GM23338 (cell line): ENCODE data around the gene PAX6. TPM values are rescaled to one million over a fixed set of nuclear protein-coding genes. Genes with fewer than 3 reads are reported as not detected.
A peak's percentile ranks its signal among the peaks of the same experiment; 100 is the strongest.

ENCODE experiments used
- ATAC-seq: fragments of 200-7000 bp; cut with Tn5 transposase; 3 replicates; pipeline ENCODE4 v1.9.1; 2020
- DNase-seq: peaks from one replicate; pipeline ENCODE4 v3.0.0-alpha.2; 2015; ENCODE audit warnings: low spot score
- H2AFZ ChIP-seq: fragments of 200-600 bp; sonication (generic); 2 replicates; pipeline ENCODE4 v1.8.0; 2016; ENCODE audit warnings: antibody characterized with exemption, mild to moderate bottlenecking, moderate library complexity
- H3F3A ChIP-seq: fragments of 200-600 bp; sonication (generic); replicated peaks from 2 replicates; pipeline ENCODE4 v1.8.0; 2017; ENCODE audit warnings: antibody characterized with exemption, mixed run types, low read depth
- H3K27ac ChIP-seq: fragments of 200-600 bp; sonication (generic); 2 replicates; pipeline ENCODE4 v1.6.1; 2016; ENCODE audit warnings: low read depth
- H3K27me3 ChIP-seq: fragments of 200-600 bp; sonication (generic); 2 replicates; pipeline ENCODE4 v1.8.0; 2016; ENCODE audit warnings: mild to moderate bottlenecking, mixed run types, moderate library complexity; ENCODE audit not compliant: insufficient read depth
- H3K36me3 ChIP-seq: fragments of 200-600 bp; sonication (generic); 2 replicates; pipeline ENCODE4 v1.8.0; 2016; ENCODE audit warnings: mild to moderate bottlenecking; ENCODE audit not compliant: insufficient read depth
- H3K4me1 ChIP-seq: fragments of 200-600 bp; sonication (generic); 2 replicates; pipeline ENCODE4 v1.8.0; 2016; ENCODE audit warnings: mild to moderate bottlenecking, moderate library complexity; ENCODE audit not compliant: insufficient read depth
- H3K4me2 ChIP-seq: fragments of 200-600 bp; sonication (generic); 2 replicates; pipeline ENCODE4 v1.7.1; 2017; ENCODE audit warnings: mixed run types
- H3K4me3 ChIP-seq: fragments of 200-600 bp; sonication (generic); 2 replicates; pipeline ENCODE4 v1.6.1; 2016; ENCODE audit warnings: mixed run types
- H3K79me2 ChIP-seq: fragments of 200-600 bp; sonication (generic); replicated peaks from 2 replicates; pipeline ENCODE4 v1.8.0; 2017; ENCODE audit warnings: mild to moderate bottlenecking; ENCODE audit not compliant: insufficient read depth
- H3K9me2 ChIP-seq: fragments of 200-600 bp; sonication (generic); 2 replicates; pipeline ENCODE4 v1.8.0; 2017; ENCODE audit not compliant: insufficient read depth
- H4K20me1 ChIP-seq: fragments of 200-600 bp; sonication (generic); replicated peaks from 2 replicates; pipeline ENCODE4 v1.8.0; 2017; ENCODE audit warnings: mild to moderate bottlenecking; ENCODE audit not compliant: insufficient read depth
- H3K27ac Mint-ChIP-seq: 2 replicates; pipeline ENCODE4 v1.8.0; 2020; ENCODE audit warnings: inconsistent platforms, mild to moderate bottlenecking, moderate library complexity, mixed read lengths
- H3K27me3 Mint-ChIP-seq: 3 replicates; pipeline ENCODE4 v1.8.0; 2022; ENCODE audit warnings: low read depth, mild to moderate bottlenecking, moderate library complexity, mixed read lengths, inconsistent platforms; ENCODE audit not compliant: insufficient read depth, poor library complexity
- H3K36me3 Mint-ChIP-seq: 3 replicates; pipeline ENCODE4 v1.8.0; 2021; ENCODE audit warnings: low read depth, mild to moderate bottlenecking, inconsistent platforms, moderate library complexity, mixed read lengths
- H3K4me1 Mint-ChIP-seq: 3 replicates; pipeline ENCODE4 v1.8.0; 2020; ENCODE audit warnings: mild to moderate bottlenecking, inconsistent platforms, mixed read lengths
- H3K4me3 Mint-ChIP-seq: 3 replicates; pipeline ENCODE4 v1.8.0; 2021; ENCODE audit warnings: moderate library complexity, mild to moderate bottlenecking, inconsistent platforms, mixed read lengths
- H3K9me3 Mint-ChIP-seq: 3 replicates; pipeline ENCODE4 v1.8.0; 2020; ENCODE audit warnings: moderate library complexity, mild to moderate bottlenecking, inconsistent platforms, mixed read lengths
- CREB1 ChIP-seq: fragments of 250-450 bp; sonication (Bioruptor Pico); IDR thresholded peaks from 2 replicates; pipeline ENCODE4 v1.5.0; 2020; ENCODE audit warnings: low read depth, mild to moderate bottlenecking, moderate library complexity
- EZH2 ChIP-seq: fragments of 200-600 bp; sonication (generic); IDR thresholded peaks from one replicate; pipeline ENCODE4 v1.8.0; 2017; ENCODE audit warnings: antibody characterized with exemption, mild to moderate bottlenecking, low read depth; ENCODE audit not compliant: unreplicated experiment
- EZH2phosphoT487 ChIP-seq: fragments of 200-600 bp; sonication (generic); IDR thresholded peaks from one replicate; pipeline ENCODE4 v1.8.1; 2018; ENCODE audit warnings: antibody characterized with exemption; ENCODE audit not compliant: unreplicated experiment
- JUNB ChIP-seq: IDR thresholded peaks from one replicate; pipeline ENCODE4 v1.6.1; 2016; ENCODE audit warnings: antibody characterized with exemption; ENCODE audit not compliant: unreplicated experiment
- NANOG ChIP-seq: IDR thresholded peaks from 2 replicates; pipeline ENCODE4 v1.6.1; 2016; ENCODE audit warnings: antibody characterized with exemption, borderline replicate concordance
- POLR2AphosphoS5 ChIP-seq: IDR thresholded peaks from 2 replicates; pipeline ENCODE4 v1.6.1; 2016; ENCODE audit warnings: antibody characterized with exemption, low read depth
- STAT1 ChIP-seq: IDR thresholded peaks from one replicate; pipeline ENCODE4 v1.6.1; 2016; ENCODE audit warnings: antibody characterized with exemption; ENCODE audit not compliant: unreplicated experiment
- ZNF331 ChIP-seq: fragments of 250-450 bp; sonication (Bioruptor Pico); IDR thresholded peaks from 2 replicates; pipeline ENCODE4 v1.5.0; 2020; ENCODE audit warnings: low read depth, mild to moderate bottlenecking, moderate library complexity
- ZNF462 ChIP-seq: fragments of 250-450 bp; sonication (Bioruptor Pico); IDR thresholded peaks from 2 replicates; pipeline ENCODE4 v1.5.0; 2020; ENCODE audit warnings: mild to moderate bottlenecking, moderate library complexity
- polyA plus RNA-seq: library from polyadenylated mRNA; unstranded; fragments of >200 nt; fragmentation: Nextera tagmentation; extraction: Ambion mirVana; gene quantifications from 2 replicates; pipeline ENCODE4 v1.2.1, GENCODE V29; 2016
- total RNA-seq: library from RNA; depleted of rRNA; stranded (reverse); fragments of >200 nt; shearing (Covaris generic); gene quantifications from 2 replicates; pipeline ENCODE4 v1.2.3, GENCODE V29; 2014

The PAX6 gene
- total and polyA plus RNA-seq, 2 experiments from 2014 or later, result 0.17 to 0.45 TPM

- peak overlapping the region; percentile 69; the same call in 1 of the 2 replicates for H2AFZ ChIP-seq
- peak overlapping the region; percentile 71 for H3K4me3 ChIP-seq
- H3K4me3 Mint-ChIP-seq, result peak overlapping the region; percentile 65
- no peaks in the 10 kb centered on the region for H3K9me2 ChIP-seq
- H3K9me3 Mint-ChIP-seq, result peaks cover 14% of the 10 kb centered on the region
- no peak overlapping the region for H3K27ac Mint-ChIP-seq
- peaks cover 50% of the 10 kb centered on the region for H3K4me1 Mint-ChIP-seq
- peak overlapping the region; percentile 74 for H3K4me2 ChIP-seq
- no peaks in the 10 kb centered on the region for H3K79me2 ChIP-seq
- ATAC-seq, result no peak
- H3K27me3 ChIP-seq, result peaks cover 99% of the 10 kb centered on the region
- TF ChIP-seq POLR2AphosphoS5 (no peak), JUNB (no peak), EZH2 (peak; percentile 99), EZH2phosphoT487 (peak; percentile 60), ZNF462 (CRISPR knock-in tag) (no peak), NANOG (no peak), CREB1 (CRISPR knock-in tag) (0 out of 2 replicates have a peak, but pooled peaks have one; percentile 62), STAT1 (no peak), ZNF331 (CRISPR knock-in tag) (no peak)
- no peaks in the 10 kb centered on the region for H3K36me3 ChIP-seq
- H3K27me3 Mint-ChIP-seq, result peaks cover 96% of the 10 kb centered on the region
- peak; percentile 58 for DNase-seq
- no peak overlapping the region for H3K27ac ChIP-seq
- no peaks in the 10 kb centered on the region for H4K20me1 ChIP-seq
- H3K4me1 ChIP-seq, result peaks cover 71% of the 10 kb centered on the region
- peaks cover 34% of the 10 kb centered on the region for H3F3A ChIP-seq
- H3K36me3 Mint-ChIP-seq, result peaks cover 4% of the 10 kb centered on the region; the same call in 1 of the 3 replicates
These were observed 2.5 kb upstream of the PAX6 start for GRCh38 chr11:31813391-31814175.
